Osteocyte (in vitro differentiated cells): ENCODE data around the gene PGAM1. TPM values are rescaled to one million over a fixed set of nuclear protein-coding genes. Genes with fewer than 3 reads are reported as not detected.

ENCODE experiments used
- DNase-seq: peaks from one replicate; pipeline ENCODE4 v3.0.0; 2021; ENCODE audit warnings: mixed read lengths; ENCODE audit not compliant: unreplicated experiment; ENCODE audit errors: extremely low spot score
- H3K27ac Mint-ChIP-seq: one replicate; pipeline ENCODE4 v1.8.0; 2021; ENCODE audit warnings: mild to moderate bottlenecking, mixed read lengths; ENCODE audit not compliant: unreplicated experiment
- H3K27me3 Mint-ChIP-seq: one replicate; pipeline ENCODE4 v1.8.0; 2021; ENCODE audit warnings: mixed read lengths; ENCODE audit not compliant: unreplicated experiment
- H3K36me3 Mint-ChIP-seq: one replicate; pipeline ENCODE4 v1.8.0; 2021; ENCODE audit warnings: mixed read lengths; ENCODE audit not compliant: unreplicated experiment
- H3K4me1 Mint-ChIP-seq: one replicate; pipeline ENCODE4 v1.8.0; 2021; ENCODE audit warnings: mixed read lengths; ENCODE audit not compliant: unreplicated experiment
- H3K4me3 Mint-ChIP-seq: one replicate; pipeline ENCODE4 v1.8.0; 2021; ENCODE audit warnings: mild to moderate bottlenecking, moderate library complexity, mixed read lengths; ENCODE audit not compliant: unreplicated experiment
- H3K9me3 Mint-ChIP-seq: one replicate; pipeline ENCODE4 v1.8.0; 2021; ENCODE audit warnings: mixed read lengths; ENCODE audit not compliant: unreplicated experiment
- CTCF ChIP-seq: fragments of 200-600 bp; sonication (generic); IDR thresholded peaks from 2 replicates; pipeline ENCODE4 v1.5.0; 2021; ENCODE audit warnings: antibody characterized with exemption, mild to moderate bottlenecking, moderate library complexity
- total RNA-seq: library from RNA; stranded (reverse); gene quantifications from 2 replicates; pipeline ENCODE4 v1.2.1, GENCODE V29; 2021

Gene PGAM1
- total RNA-seq, 1 donor from 2014 or later = 236 TPM

DNA sequence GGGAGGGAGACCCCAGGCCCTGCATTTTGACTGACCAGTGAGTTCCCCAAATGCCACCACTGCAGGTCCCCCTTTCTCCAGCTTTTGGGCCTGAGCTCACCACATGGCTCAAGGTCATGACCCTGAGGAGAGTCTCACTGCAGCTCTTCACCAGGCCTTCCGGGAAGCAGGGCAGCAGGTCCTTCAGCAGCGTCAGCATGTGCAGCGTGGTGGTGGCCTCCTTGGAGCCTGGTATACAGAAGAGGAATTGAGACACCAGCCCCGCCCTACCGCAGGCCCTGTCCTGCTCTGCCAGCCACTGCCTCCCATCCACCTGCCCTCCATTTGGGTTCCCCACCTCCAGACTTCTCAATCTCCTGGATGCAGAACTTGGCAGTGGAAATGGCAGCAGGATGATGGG lies 37.8 kb upstream of the PGAM1 start:
- Mint-ChIP-seq H3K27ac (no peak overlapping the region), H3K27me3 (no peaks in the 10 kb centered on the region), H3K4me1 (no peaks in the 10 kb centered on the region), H3K4me3 (no peak overlapping the region), H3K36me3 (peaks cover 19% of the 10 kb centered on the region), H3K9me3 (no peaks in the 10 kb centered on the region)
- TF ChIP-seq CTCF = no peak
- DNase-seq = no peak

GRCh38 chr10:97390091-97390490 lies 35.9 kb upstream of the PGAM1 start:
- Mint-ChIP-seq H3K27ac (no peak overlapping the region), H3K27me3 (no peaks in the 10 kb centered on the region), H3K9me3 (no peaks in the 10 kb centered on the region), H3K4me3 (no peak overlapping the region), H3K36me3 (peaks cover 24% of the 10 kb centered on the region), H3K4me1 (no peaks in the 10 kb centered on the region)
- DNase-seq = no peak
- TF ChIP-seq CTCF = no peak

DNA sequence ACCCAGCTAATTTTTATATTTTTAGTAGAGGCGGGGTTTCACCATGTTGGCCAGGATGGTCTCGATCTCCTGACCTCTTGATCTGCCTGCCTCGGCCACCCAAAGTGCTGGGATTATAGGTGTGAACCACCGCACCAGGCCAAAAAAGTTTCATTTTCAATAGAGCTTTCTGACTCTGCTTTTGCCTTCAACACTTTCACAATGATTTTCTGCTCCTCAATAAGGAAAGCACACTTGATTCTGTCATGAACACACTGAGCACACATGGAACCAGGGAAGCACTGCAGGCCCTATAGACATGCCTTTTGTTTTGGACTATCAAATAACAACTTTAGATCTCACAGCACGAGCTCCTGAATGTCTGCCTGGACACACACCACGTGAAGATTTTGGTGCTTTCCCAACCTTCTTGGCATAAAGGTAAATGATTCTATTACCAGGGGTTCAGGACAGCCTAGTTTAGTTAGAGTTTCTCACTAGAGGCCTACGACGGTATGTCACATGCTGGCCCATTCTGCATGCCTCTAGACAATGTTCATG lies 32.9 kb upstream of the PGAM1 start:
- no peaks in the 10 kb centered on the region for H3K9me3 Mint-ChIP-seq
- H3K36me3 Mint-ChIP-seq = peaks cover 23% of the 10 kb centered on the region
- no peak overlapping the region for H3K27ac Mint-ChIP-seq
- no peak for DNase-seq
- H3K4me3 Mint-ChIP-seq = no peak overlapping the region
- H3K4me1 Mint-ChIP-seq = no peaks in the 10 kb centered on the region
- no peak for TF ChIP-seq CTCF
- no peaks in the 10 kb centered on the region for H3K27me3 Mint-ChIP-seq

- no peaks in the 10 kb centered on the region for H3K27me3 Mint-ChIP-seq
- H3K9me3 Mint-ChIP-seq = no peaks in the 10 kb centered on the region
- no peak overlapping the region for H3K4me3 Mint-ChIP-seq
- H3K4me1 Mint-ChIP-seq = peaks cover 6% of the 10 kb centered on the region
- DNase-seq = no peak
- H3K27ac Mint-ChIP-seq = no peak overlapping the region
- no peak for TF ChIP-seq CTCF
- H3K36me3 Mint-ChIP-seq = peaks cover 11% of the 10 kb centered on the region
Observed at GRCh38 chr10:97396056-97396455, 29.9 kb upstream of the PGAM1 start.

GRCh38 chr10:97399843-97400545 lies 26.0 kb upstream of the PGAM1 start:
- Mint-ChIP-seq H3K4me1 (peaks cover 11% of the 10 kb centered on the region), H3K27ac (peak overlapping the region; percentile 97), H3K36me3 (peaks cover 5% of the 10 kb centered on the region), H3K4me3 (peak overlapping the region; percentile 90), H3K27me3 (no peaks in the 10 kb centered on the region), H3K9me3 (no peaks in the 10 kb centered on the region)
- no peak for DNase-seq
- TF ChIP-seq CTCF = no peak
